Occipital lobe (tissue), 2 donors: Measurements from ENCODE around the gene NSUN2. TPM values are rescaled to one million over a fixed set of nuclear protein-coding genes. Genes with fewer than 3 reads are reported as not detected.
"Not testable (repeated sequence)": the region's sequence is repeated elsewhere in the genome, so short reads cannot be mapped to it uniquely, and the experiment has no call there.

Experiments
- DNase-seq: peaks from one replicate; lab custom pipeline; 2025; lab: John Stamatoyannopoulos, UW
- total RNA-seq: library from RNA; depleted of rRNA; stranded (reverse); fragments of >200 nt; gene quantifications from one replicate; pipeline ENCODE4 v1.2.3, GENCODE V29; 2014

Gene NSUN2
- total RNA-seq = 41.2 TPM

- peak; percentile 95 for DNase-seq
Observed at GRCh38 chr5:6632888-6633468, at the start of gene NSUN2, which contains the start of gene SRD5A1. NSUN2 (minus strand) TSS chr5:6633044; CDS start chr5:6632979, 65 bp downstream. SRD5A1 (plus strand) TSS chr5:6633440; CDS start chr5:6633577, 137 bp downstream.

GRCh38 chr5:6682239-6682638 is 49.4 kb upstream of the NSUN2 start:
- DNase-seq = no peak

DNA sequence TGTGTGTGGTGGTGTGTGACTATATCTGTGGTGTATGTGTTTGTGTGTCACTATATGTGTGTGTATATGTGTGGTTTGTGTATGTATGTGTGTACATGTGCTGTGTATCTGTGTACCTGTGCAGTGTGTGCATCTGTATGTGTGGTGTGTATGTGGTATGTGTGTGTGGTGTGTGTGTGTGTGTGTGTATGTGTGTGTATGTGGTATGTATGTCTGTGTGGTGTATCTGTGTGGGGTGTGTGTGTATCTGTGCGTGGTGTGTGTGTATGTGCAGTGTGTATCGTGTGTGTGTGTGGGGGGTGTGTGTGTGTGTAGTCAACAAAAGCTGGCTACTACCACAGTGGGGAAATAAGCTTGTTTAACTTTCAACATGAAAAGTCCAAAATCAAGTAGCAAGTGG is 48.8 kb upstream of the NSUN2 start:
- no peak for DNase-seq

GRCh38 chr5:6680922-6681321 is 48.1 kb upstream of the NSUN2 start:
- no peak for DNase-seq

- DNase-seq = no peak
Observed at GRCh38 chr5:6678385-6678784, 45.5 kb upstream of the NSUN2 start.

- no peak for DNase-seq
Observed at GRCh38 chr5:6676702-6677101, 43.9 kb upstream of the NSUN2 start.

DNA sequence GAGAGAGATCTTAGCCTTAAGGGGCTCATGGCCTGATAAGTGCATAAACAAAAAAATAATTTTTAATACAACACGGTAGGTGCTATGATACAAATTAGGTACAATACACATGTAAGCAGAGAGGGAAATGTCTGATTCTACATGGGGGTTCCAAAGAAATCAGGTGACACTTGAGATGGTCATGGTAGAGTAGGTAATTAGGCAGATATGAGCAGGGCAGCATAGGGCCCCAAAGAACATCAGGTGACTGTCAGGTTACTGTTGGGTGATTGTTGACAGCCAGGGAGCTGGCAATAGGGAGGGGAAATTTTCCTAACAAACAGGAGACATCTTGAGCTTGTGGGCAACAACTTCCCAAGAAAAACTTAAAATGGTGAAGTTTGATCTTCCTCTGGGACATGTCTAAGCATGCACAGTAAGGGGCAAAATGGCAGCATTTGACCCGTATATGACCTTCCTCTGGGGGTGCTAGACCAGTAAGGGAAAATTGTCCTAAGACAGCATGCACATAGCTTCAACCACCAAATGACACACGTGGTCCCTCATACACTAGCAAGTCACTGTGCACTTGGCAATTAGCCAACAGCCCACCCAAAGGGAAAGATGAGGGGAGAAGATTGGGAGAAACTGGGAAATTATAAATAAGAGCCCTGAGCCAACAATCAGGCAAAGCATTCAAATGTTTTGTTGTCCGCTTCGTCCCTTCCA is 43.1 kb upstream of the NSUN2 start:
- DNase-seq = no peak

GRCh38 chr5:6674886-6675285 is 42.0 kb upstream of the NSUN2 start:
- DNase-seq = no peak

- no peak for DNase-seq
Observed at GRCh38 chr5:6674421-6674820, 41.6 kb upstream of the NSUN2 start.

- DNase-seq = no peak
Observed at GRCh38 chr5:6673963-6674362, 41.1 kb upstream of the NSUN2 start.

DNA sequence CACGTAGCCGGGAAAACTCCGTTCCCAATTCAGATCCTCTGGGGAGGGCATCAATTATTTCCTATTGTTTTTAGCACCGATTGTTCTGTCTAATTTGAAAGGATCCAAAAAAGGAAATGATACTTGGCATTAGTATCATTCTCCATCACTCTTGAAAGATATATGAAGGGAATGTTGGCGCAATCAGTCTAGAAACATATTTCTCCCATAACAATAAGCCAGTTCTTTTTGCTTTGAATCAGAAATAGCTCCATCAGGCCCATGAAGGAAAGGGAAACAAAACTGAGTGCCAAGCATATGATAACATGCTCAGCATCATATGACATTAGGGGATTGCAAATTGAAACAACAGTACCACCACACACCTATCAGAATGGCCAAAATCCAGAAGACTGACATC is 40.2 kb upstream of the NSUN2 start:
- no peak for DNase-seq

DNA sequence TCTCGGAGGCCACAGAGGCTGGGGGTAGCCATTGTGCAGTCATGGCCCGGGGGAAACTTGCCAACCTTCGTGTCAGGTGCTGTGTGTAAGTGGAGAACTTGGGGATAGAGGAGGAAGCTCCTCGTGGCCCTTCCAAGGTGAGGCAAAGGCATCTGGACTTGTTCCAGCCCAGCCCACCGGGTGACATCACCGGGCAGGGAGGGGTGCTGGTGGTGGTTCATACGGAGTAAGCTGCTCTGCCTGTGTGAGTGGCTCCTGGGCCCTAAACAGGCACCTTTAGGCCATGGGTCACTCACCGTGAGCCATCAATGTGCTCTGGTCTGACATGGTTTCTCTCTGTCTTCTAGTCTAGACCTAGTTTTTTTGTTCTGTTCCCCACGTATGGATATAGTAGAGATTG is 35.9 kb upstream of the NSUN2 start:
- not testable (repeated sequence) for DNase-seq

DNA sequence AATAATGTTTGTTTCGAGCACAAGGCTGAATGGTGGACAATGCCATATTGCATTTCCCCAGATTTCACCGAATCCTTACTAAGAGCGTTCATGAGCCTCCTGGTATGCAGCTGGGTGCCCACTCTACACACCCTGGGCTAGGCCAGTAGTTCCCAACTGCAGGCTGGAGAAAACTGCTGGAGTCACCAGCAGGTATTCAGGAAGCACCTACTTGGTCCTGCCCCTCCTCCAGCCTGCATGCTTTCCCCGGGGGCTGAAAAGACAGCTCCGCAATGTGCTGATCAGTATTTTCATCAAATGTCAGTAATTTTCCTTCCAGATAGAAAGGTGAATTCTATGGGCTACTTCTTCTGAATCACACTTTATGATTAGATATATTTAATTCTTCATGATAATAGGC is 34.8 kb upstream of the NSUN2 start:
- DNase-seq = no peak

DNA sequence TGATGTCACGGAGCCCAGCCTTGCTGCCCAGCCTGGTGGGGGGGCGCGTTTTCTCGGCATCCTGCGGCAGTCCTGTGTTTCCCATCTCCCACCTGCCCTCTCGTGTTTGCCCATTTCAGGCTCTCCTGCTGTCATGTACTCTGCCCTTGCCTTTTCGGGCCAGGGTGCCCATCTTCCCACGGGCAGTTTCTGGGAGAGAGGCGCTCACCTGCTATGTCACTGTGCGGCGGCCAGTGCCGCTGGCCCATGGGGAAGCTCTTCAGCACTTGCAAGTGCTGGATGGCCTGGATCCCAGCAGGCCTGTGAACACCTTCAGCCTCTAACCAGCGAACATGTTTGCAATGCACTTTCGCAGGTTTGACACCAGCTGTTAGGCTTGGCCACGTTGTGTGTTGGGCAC is 33.9 kb upstream of the NSUN2 start:
- DNase-seq = no peak

GRCh38 chr5:6660688-6661087 is 27.8 kb upstream of the NSUN2 start:
- DNase-seq = no peak

DNA sequence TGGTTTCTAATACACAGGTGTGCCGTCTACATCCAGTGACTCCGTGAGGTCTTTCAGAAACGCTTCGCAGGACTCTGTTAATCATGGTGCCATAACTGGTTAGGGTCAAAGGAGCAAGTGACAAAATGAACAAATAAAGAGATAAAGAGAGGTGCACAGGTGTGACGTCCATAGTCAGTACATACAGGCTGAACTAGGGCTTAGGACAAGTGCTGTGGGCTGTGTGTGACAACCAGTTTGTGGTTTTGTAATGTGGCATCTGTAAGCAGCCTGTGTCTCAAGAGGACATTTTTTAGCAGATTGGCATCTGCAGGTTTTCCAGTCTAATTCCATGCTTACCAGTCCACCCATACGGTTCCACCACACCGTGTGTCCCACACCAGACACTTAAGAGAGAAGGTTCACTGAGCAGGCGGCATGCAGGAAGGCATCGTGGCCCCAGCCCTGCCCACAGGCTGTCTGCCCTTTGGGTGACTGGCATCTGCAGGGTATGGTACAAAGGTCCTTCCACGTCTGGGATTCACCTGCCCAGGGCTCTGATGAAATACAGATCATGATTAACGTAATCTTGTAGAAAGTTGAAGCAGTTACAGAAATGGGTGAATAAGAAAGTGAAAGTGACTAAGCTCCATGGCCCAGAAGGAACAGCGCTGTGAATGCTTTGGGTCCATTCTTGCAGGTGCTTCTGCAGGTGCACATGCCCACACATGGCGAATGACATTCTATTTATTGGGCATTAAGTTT is 27.3 kb upstream of the NSUN2 start:
- DNase-seq = no peak

DNA sequence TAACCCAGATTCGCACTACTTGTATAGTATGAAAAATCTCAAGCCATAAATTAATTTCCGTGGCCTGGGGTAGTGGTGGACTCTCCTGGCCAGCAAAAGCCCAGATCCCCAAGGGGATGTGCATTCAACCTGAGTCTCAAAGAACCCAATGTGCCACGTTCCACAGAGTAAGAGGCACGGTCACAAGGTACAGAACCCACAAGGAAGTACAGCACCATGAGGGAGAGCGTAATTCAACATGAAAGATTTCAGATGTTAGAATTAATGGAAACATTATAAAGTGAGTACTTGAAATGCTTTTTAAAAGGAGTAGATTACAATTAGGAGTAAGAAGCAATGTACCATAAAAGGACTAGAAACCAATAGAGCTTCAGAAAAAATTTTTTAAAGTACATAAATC is 23.8 kb upstream of the NSUN2 start:
- no peak for DNase-seq

DNA sequence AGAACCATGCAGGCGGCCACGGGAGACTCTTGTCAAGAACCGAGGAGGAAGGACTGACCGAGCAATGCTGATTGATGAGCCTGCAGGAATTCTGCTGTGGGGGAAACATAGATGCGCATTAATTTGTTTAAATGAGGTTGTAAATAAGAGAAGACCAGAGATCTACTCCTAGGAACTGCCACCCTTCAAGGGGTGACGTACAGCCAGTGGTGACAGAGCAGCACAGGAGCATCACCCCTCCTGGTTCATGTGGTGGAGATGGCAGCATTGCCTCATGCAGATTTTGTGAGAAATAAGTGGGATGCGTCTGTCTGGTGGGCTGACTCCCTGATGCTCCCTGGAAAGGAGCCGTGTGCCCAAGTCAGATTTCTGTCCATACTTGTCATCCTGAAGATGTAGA is 22.6 kb upstream of the NSUN2 start:
- DNase-seq = no peak

DNA sequence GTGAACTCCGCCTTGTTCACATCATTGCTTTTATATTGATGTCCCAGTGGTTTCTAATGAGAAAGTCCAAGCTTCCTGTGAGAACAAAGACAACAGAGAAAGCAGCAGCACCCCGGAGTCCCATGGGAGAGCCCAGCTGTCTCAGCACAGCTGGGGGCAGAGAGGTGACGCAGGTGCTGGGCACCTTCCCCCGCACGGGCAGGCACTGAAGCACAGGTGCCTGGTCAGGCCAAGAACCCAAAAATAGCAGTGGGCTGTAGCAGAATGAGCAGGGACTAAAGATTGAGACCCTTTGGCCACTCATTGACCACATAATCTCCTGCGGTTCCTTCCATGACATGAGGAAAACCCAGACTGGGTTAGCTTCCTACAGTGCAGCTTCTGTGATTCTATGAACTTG is 19.2 kb upstream of the NSUN2 start:
- no peak for DNase-seq

DNA sequence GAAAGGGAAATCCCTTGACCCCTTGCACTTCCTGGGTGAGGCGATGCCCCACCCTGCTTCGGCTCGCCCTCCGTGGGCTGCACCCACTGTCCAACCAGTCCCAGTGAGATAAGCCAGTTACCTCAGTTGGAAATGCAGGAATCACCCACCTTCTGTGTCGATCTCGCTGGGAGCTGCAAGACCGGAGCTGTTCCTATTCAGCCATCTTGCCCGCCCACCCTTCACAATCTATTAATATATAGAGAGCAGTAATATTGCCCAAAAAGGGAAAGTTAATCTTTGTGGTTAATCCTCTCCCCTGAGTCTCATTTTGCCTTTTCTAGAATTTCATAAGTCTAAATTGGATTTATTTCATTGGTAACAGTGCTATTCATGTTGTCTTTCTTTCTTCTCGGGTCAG is 16.8 kb upstream of the NSUN2 start:
- DNase-seq = no peak

DNA sequence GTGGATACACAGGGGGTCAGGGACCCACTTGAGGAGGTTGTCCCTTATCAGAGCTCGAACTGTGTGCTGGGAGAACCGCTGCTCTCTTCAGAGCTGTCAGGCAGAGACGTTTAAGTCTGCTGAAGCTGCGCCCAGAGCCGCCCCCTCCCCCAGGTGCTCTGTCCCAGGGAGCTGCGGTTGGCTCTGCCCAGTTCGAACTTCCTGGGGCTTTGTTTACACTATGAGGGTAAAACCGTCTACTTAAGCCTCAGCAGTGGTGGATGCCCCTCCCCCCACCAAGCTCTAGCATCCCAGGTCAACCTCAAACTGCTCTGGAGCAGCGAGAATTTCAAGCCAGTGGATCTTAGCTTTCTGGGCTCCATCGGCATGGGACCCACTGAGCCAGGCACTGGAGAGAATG is 16.3 kb upstream of the NSUN2 start:
- DNase-seq = no peak

DNA sequence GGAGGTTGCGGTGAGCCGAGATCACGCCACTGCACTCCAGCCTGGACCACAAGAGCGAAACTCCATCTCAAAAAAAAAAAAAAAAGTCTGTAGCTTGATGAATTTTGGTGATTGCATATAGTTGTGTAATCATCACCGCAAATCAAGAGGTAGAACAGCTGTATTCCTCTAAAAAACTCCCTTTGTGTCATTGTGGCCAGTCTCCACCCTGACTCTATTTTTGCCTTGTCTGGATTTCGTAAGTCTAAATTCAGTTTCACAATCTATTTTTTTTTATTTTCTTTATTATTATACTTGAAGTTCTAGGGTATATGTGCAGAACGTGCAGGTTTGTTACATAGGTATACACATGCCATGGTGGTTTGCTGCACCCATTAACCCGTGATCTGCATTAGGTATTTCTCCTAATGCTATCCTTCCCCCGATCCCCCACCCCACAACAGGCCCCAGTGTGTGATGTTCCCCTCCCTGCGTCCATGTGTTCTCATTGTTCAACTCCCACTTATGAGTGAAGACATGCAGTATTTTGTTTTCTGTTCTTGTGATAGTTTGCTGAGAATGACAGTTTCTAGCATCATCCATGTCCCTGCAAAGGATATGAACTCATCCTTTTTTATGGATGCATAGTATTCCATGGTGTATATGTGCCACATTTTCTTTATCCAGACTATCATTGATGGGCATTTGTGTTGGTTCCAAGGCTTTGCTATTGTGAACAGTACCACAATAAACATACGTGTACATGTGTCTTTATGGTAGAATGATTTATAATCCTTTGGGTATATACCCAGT is 12.9 kb upstream of the NSUN2 start:
- DNase-seq = not testable (repeated sequence)
